Lung microvascular endothelial cell (primary cell): ENCODE data around the gene NCR3LG1. TPM values are rescaled to one million over a fixed set of nuclear protein-coding genes. Genes with fewer than 3 reads are reported as not detected.

Experiments used
- DNase-seq, 2 donors: peaks; one replicate each; pipeline versions ENCODE4 v3.0.0 to v3.0.0-alpha.2; 2010; ENCODE audit warnings: low read depth in 2 of 2
- total RNA-seq: library from RNA; depleted of rRNA; stranded (reverse); fragments of >200 nt; gene quantifications from 2 replicates; pipeline ENCODE4 v1.2.1, GENCODE V29; 2014

NCR3LG1 gene
- total RNA-seq, 1 donor from 2014 or later: 0.20 TPM

- DNase-seq: peak; percentile 58 to 71
Measured at GRCh38 chr11:17371614-17372013, 20.0 kb downstream of the NCR3LG1 start.

DNA sequence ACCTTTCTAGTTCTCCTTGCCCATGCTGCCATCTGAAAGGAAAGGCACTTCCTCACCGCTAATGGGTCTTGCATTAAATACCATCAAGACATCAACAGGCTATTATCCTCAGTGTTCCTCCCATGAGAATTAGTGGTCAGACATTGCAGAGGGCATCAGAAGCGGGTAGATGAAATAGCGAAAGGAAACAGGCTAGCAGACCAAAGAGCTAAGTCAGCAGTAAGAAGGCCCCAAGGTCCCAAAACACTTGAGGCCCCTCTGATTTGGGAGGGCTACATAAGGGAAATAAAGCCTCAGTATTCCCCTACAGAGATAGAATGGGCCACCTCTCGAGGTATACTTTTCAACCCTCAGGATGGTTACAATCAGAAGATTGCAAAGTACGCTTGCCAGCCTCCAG lies 23.9 kb downstream of the NCR3LG1 start:
- no peak for DNase-seq

DNA sequence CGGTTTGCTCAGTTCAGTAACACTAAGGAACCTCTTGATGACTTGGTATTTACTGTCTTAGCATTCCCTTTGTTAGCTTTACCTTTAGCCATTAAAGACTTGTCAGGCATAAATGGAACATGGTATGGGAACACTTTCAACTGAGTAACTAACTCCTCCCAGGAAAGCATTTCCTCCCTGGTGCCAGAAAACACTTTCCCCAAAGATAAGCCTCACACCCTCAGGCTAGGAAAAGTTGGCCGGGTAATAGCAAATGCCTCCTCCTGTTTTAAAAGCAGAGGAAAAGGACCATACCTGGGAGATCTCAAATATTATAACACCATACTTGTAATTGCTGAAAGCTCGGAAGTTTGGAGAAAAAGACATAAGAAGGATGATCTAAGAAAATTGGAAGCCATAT lies 24.9 kb downstream of the NCR3LG1 start:
- no peak for DNase-seq

DNA sequence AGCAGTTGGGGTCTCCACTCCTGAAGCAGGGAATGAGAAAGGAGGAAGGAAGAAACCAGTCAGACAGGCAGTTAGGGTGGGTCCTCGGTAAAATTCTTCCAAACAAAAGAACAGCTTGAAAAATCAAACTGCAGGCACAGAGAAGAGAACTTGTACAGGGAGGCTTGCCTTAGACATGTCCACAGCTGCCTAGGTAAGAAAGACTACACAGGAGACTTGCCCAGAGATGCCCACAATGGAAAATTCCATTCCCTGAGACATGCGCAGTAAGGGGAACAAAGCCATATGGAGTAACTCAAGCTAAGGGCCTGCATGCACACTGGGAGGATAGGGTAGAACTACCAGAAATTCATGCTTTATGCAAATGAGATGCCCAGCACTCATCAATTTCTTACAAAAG lies 27.1 kb downstream of the NCR3LG1 start:
- DNase-seq: no peak

DNA sequence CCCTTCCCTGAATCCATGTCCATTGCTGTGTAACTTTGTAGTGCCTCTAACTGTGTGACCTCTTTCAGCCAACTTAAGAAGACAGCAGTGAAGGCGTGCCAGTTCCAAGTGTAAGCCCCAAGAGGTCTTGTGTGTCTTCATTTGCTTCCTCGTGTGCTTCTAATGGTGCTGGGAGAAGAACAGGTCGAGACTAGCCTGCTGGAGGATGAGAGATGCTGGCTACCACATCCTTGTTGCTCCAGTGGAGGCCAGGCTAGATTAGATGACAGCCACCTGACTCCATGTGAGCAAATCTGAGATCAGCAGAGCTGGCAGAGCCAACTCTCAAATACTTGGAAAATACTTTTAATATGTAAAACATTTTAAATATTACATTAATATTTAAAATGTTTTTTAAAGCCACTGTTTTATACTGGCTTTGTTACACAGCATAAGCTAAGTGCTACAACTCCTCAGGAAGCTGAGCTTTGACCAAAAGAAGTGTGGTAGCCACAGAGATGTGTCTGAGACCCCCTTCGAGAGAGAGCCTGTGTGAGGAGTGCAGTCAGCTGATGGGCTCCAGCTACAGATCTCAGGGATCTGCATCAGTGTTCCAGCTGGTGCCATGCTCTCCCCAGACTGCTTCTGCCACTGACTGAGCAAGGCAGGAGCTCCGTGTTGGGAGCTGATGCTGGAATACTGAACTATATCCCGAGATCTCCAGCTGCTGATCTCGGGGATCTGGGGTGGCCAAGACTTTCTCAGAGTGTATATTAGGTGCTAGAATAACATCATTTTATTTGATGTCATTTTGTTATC lies 28.0 kb downstream of the NCR3LG1 start:
- no peak for DNase-seq

GRCh38 chr11:17381156-17381555 lies 29.6 kb downstream of the NCR3LG1 start:
- DNase-seq: peak in 1 of 2 donors; percentile 63

DNA sequence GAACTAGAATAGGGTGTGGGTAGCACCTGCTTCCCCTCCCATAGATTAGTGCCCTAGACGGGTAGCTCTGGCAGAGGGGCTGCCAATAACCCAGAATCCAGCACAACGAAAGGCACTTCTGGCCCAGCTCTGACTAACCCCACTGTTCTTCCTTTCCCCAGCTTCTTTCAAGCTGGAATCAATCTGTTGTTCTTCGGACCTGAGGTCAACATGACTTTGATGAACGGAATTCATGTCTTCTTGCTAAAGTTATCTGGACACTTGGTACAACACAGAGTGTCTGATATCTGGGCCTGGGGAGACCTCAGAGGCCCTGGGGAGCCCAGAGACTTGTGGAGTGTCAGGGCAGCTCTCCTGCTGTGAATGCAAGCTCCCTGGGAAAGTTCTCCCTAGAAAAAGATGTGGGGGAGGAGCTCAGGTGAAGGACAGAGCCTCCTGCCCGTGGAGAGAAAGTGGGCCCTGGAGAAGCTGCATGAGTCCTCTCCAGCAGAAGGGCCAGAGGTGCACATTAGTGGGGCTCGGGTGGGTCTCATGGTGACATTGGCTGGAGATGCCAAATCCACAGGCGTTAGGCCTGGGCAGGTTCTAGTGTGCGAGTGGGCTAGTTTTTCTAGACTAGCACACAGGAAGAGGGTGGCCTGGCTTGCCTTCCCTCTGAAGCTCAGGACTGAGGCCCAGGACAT lies 30.6 kb downstream of the NCR3LG1 start:
- DNase-seq: no peak

DNA sequence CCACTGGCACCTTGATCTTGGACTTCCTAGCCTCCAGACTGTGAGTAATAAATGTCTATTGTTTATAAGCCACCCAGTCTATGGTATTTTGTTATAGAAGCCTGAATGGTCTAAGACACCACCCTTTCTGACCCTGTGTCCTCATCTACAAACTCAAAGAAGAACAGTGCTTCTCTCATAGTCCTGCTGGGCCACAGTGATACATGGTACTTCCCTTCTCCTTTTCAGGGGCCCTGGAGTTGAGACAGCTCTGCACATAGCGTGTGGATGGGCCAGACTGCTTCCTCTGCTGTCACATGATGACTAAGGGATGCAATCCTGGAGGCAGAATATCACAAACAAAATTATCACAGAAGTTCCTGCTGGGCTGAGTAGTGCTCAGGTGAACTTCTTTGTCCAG lies 31.9 kb downstream of the NCR3LG1 start:
- peak in 1 of 2 donors; percentile 52 for DNase-seq

DNA sequence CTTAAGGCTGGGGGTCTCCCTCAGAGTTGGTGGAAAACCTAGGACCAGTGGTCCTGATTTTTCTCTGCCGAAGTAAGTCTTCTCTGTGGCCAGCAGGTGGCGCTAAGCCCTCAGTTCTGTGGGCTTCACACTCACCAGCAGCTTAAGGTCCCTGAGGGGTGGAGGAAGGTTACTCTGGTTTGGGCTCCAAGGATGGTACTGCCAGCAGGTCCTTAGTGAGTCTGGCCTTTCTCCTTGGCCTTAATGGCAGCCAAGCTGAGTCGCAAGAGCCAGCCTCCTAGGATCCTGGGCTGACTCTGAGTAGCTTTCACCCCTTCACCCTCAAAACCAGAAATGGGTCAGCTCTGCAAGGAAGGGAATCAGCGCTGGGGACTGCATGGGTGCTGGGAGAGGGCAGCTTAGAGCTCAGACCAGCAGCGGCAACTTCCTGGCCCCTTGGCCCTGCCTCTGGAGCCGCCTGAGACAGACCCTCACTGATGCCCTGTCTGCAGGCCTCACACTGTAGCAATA lies 32.5 kb downstream of the NCR3LG1 start:
- DNase-seq: peak; percentile 87 to 90

DNA sequence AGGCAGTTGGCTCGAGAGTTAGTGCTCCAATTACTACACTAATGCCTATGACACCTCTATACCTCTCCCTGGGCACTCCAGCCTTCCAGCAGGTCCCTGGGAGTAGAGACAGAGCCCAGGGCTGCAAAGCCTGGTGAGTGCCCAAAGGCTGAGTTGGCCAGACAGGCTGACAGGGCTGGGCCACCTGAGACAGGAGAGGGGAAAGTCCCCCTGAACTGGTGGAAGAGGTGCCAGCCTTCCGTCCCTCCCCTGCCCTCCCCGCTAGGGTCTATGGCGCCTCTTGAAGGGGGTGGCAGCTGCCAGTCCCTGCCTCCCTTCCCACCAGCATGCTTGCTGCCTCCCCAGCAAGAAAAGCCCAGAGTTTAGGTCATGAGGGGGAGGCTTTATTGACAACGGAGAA lies 33.9 kb downstream of the NCR3LG1 start:
- no peak for DNase-seq

- DNase-seq: no peak
Measured at GRCh38 chr11:17385926-17386325, 34.3 kb downstream of the NCR3LG1 start.

GRCh38 chr11:17386331-17387084 lies 34.9 kb downstream of the NCR3LG1 start:
- DNase-seq: peak; percentile 65 to 75

DNA sequence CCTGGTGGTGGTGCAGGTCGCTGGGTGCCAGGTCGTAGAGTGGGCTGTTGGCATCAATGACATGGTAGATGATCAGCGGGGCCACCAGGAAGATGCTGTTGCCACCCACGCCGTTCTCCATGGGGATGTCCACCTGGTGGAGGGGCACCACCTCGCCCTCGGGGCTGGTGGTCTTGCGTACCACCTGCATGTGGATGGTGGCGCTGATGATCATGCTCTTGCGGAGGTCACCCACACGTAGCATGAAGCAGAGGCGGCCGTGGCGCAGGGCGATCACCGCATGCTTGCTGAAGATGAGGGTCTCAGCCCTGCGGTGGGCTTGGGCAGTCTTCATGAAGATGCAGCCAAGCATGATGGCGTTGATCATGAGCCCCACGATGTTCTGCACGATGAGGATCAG lies 35.7 kb downstream of the NCR3LG1 start:
- no peak for DNase-seq

GRCh38 chr11:17387811-17388210 lies 36.2 kb downstream of the NCR3LG1 start:
- DNase-seq: no peak

- no peak for DNase-seq
Measured at GRCh38 chr11:17388609-17389210, 37.1 kb downstream of the NCR3LG1 start, which contains the start of gene KCNJ11. Gene KCNJ11 (minus strand): TSS chr11:17388659. CDS start chr11:17388091, 568 bp downstream.

- peak; percentile 48 to 78 for DNase-seq
Measured at GRCh38 chr11:17389211-17389956, 37.8 kb downstream of the NCR3LG1 start.

- no peak for DNase-seq
Measured at GRCh38 chr11:17389957-17390649, 38.5 kb downstream of the NCR3LG1 start.

DNA sequence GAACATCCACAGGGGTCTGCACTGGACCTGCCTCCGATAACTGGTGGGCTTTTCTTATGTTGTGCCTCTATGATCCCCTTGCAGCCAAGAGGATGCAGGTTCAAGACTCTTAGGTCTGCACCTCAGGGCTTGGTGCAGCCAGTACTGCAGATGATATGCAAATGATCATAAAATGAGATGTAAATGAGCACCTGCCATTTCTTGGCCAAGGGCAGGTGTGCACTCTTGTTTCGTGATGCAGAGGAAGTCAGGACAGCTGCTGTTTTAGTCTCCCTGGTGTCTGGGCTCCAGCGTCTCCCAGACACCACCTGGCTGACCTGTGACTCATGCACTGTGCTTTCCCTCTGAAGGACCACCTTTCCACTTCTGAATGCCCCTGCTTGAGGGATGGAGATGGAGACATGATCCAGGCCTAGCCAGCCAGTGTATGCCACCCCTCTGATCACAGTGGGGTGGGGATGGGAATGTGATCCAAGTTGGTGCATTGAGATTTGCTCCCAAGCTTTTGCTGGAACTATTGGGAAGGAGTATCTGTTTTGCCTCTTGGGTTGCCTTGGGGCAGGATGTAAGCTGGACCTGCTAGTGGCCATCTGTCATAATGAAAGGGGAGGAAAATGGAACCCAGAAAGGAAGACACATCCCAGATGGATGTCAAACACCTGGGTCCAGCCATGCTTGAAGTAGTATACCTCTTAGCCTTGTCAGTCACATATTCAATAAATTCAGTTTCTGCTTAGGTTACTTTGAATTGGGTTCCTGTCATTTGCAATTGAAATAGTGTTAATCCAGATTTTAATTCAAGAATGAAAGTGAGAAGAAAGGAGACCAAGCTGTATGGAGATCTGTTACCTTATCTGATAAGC lies 40.1 kb downstream of the NCR3LG1 start:
- no peak for DNase-seq

GRCh38 chr11:17392872-17393271 lies 41.3 kb downstream of the NCR3LG1 start:
- DNase-seq: no peak
